ENCODE results near the gene TRIM31. TPM values are rescaled to one million over a fixed set of nuclear protein-coding genes. Genes with fewer than 3 reads are reported as not detected.

Gene TRIM31
- total and polyA plus RNA-seq, 4 donors: 0.16 to 1.3 (median 0.48) TPM

DNA sequence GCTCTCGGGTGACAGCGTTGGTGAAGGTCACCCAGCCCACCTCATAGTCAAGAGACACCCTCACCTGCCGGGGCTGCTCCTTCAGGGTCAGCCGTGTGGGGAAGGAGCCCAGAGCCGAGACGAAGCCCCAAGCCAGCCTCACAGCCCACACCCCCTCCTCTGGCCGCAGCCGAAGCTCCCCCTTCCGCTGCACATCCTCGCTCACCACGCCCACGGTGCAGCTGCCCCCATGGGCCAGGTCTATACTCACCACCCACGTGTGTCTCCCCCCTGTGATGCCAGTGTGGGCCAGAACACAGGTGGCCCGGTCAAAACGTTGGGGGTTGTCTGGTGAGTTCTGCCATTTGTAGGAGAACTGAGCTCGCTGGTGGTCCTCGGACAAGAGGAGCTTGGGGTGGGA lies 41.2 kb upstream of the TRIM31 start:
- H3K4me1 ChIP-seq (ENCODE audit: control insufficient read depth in 4 of 4, insufficient read depth in 4 of 4, low read length in 3 of 4): peaks cover 0 to 23% (median 10%) of the 10 kb centered on the region in 4 donors
- H3K36me3 ChIP-seq (ENCODE audit: control insufficient read depth in 4 of 4, insufficient read depth in 3 of 4, low read depth in 1 of 4, low read length in 3 of 4): no peaks in the 10 kb centered on the region
- H3K9ac ChIP-seq (ENCODE audit: low read depth in 1 of 2, low read length in 2 of 2): no peak overlapping the region
- TF ChIP-seq, protein P1, sequence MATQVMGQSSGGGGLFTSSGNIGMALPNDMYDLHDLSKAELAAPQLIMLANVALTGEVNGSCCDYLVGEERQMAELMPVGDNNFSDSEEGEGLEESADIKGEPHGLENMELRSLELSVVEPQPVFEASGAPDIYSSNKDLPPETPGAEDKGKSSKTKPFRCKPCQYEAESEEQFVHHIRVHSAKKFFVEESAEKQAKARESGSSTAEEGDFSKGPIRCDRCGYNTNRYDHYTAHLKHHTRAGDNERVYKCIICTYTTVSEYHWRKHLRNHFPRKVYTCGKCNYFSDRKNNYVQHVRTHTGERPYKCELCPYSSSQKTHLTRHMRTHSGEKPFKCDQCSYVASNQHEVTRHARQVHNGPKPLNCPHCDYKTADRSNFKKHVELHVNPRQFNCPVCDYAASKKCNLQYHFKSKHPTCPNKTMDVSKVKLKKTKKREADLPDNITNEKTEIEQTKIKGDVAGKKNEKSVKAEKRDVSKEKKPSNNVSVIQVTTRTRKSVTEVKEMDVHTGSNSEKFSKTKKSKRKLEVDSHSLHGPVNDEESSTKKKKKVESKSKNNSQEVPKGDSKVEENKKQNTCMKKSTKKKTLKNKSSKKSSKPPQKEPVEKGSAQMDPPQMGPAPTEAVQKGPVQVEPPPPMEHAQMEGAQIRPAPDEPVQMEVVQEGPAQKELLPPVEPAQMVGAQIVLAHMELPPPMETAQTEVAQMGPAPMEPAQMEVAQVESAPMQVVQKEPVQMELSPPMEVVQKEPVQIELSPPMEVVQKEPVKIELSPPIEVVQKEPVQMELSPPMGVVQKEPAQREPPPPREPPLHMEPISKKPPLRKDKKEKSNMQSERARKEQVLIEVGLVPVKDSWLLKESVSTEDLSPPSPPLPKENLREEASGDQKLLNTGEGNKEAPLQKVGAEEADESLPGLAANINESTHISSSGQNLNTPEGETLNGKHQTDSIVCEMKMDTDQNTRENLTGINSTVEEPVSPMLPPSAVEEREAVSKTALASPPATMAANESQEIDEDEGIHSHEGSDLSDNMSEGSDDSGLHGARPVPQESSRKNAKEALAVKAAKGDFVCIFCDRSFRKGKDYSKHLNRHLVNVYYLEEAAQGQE (IDR thresholded peaks at IDR 0.05): no peak
- TF ChIP-seq, protein P2, sequence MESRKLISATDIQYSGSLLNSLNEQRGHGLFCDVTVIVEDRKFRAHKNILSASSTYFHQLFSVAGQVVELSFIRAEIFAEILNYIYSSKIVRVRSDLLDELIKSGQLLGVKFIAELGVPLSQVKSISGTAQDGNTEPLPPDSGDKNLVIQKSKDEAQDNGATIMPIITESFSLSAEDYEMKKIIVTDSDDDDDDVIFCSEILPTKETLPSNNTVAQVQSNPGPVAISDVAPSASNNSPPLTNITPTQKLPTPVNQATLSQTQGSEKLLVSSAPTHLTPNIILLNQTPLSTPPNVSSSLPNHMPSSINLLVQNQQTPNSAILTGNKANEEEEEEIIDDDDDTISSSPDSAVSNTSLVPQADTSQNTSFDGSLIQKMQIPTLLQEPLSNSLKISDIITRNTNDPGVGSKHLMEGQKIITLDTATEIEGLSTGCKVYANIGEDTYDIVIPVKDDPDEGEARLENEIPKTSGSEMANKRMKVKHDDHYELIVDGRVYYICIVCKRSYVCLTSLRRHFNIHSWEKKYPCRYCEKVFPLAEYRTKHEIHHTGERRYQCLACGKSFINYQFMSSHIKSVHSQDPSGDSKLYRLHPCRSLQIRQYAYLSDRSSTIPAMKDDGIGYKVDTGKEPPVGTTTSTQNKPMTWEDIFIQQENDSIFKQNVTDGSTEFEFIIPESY (IDR thresholded peaks at IDR 0.05): no peak
- TF ChIP-seq, protein P3, sequence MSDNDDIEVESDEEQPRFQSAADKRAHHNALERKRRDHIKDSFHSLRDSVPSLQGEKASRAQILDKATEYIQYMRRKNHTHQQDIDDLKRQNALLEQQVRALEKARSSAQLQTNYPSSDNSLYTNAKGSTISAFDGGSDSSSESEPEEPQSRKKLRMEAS (IDR thresholded peaks at IDR 0.05): no peak
- TF ChIP-seq NR2F2 (IDR thresholded peaks at IDR 0.05) (no peak), RXRA (IDR thresholded peaks at IDR 0.05) (no peak), YY1 (IDR thresholded peaks at IDR 0.05) (no peak), GABPA (IDR thresholded peaks at IDR 0.05 in 1 of 2, conservative IDR thresholded peaks at IDR 0.05 in 1 of 2) (no peak), FOXA1 (IDR thresholded peaks at IDR 0.05) (no peak), HNF4A (conservative IDR thresholded peaks at IDR 0.05) (no peak), HNF4G (IDR thresholded peaks at IDR 0.05) (no peak), FOXA2 (IDR thresholded peaks at IDR 0.05) (no peak), SP1 (IDR thresholded peaks at IDR 0.05) (no peak)
- TF ChIP-seq, protein P4, sequence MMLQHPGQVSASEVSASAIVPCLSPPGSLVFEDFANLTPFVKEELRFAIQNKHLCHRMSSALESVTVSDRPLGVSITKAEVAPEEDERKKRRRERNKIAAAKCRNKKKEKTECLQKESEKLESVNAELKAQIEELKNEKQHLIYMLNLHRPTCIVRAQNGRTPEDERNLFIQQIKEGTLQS (IDR thresholded peaks at IDR 0.05): no peak
- H3K4me3 ChIP-seq (ENCODE audit: low read depth in 1 of 3, low read length in 3 of 3): no peak overlapping the region
- DNase-seq (ENCODE audit: low spot score): no peak
- H3K27ac ChIP-seq (ENCODE audit: low read depth in 1 of 2, low read length in 2 of 2): no peak overlapping the region
- WGBS: 93% methylated on average over 17 of the region's 17 CpGs
- no peaks in the 10 kb centered on the region for H3K9me3 ChIP-seq (ENCODE audit: control insufficient read depth in 4 of 4, low read length in 3 of 4)
- no peaks in the 10 kb centered on the region for H3K27me3 ChIP-seq (ENCODE audit: control insufficient read depth in 4 of 4, insufficient read depth in 4 of 4, low read length in 3 of 4)

DNA sequence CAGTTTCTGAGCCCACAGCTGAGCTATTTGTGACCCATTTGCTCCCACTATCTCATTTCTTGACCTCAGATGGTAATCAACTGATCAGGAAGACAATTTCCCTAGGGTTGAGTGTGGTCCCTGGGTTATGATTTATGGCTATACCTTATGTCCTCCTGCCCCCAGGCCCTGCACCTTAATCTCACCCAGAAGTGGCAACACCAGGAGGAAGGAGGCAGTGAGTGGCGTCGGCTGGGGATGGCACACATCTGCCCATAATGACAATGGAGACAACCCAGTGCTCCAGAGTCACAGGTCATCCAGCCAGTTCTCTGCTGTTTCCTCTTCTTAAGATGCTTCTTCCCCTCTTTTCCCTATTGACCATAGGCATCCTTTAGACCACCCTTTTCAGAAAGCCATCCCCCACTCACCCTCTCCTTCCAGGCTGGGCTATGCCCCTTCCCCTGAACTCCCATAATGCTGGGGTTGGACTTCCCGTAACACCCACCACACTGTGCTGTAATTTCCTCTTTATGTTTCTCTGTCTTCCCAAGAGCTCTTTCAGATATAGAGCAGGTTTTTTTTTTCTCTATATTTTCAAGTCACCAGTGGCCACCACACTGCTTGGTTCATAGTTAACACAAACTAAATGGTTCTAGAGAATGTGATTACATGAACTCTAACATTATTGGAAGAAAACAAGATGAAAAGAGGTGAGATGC lies 40.2 kb upstream of the TRIM31 start:
- WGBS: 85% methylated on average over 3 of the region's 3 CpGs
- no peak overlapping the region for H3K27ac ChIP-seq (ENCODE audit: low read depth in 1 of 2, low read length in 2 of 2)
- no peak overlapping the region for H3K9ac ChIP-seq (ENCODE audit: low read depth in 1 of 2, low read length in 2 of 2)

More for the DNA sequence above, 40.2 kb upstream of the TRIM31 start:
- no peak for DNase-seq (ENCODE audit: low spot score)
- no peaks in the 10 kb centered on the region for H3K36me3 ChIP-seq (ENCODE audit: control insufficient read depth in 4 of 4, insufficient read depth in 3 of 4, low read depth in 1 of 4, low read length in 3 of 4)
- H3K4me3 ChIP-seq (ENCODE audit: low read depth in 1 of 3, low read length in 3 of 3): no peak overlapping the region
- no peaks in the 10 kb centered on the region for H3K9me3 ChIP-seq (ENCODE audit: control insufficient read depth in 4 of 4, low read length in 3 of 4)
- TF ChIP-seq HNF4G (IDR thresholded peaks at IDR 0.05) (no peak), JUND (IDR thresholded peaks at IDR 0.05) (no peak), YY1 (IDR thresholded peaks at IDR 0.05) (no peak), NR2F2 (IDR thresholded peaks at IDR 0.05) (no peak), RXRA (IDR thresholded peaks at IDR 0.05) (no peak)
- H3K27me3 ChIP-seq (ENCODE audit: control insufficient read depth in 4 of 4, insufficient read depth in 4 of 4, low read length in 3 of 4): no peaks in the 10 kb centered on the region
- H3K4me1 ChIP-seq (ENCODE audit: control insufficient read depth in 4 of 4, insufficient read depth in 4 of 4, low read length in 3 of 4): peaks cover 0 to 23% (median 10%) of the 10 kb centered on the region in 4 donors
